ENCODE measurements around the gene TM2D3.
A peak's percentile ranks its signal among the peaks of the same experiment; 100 is the strongest.
"Not testable (repeated sequence)": the region's sequence is repeated elsewhere in the genome, so short reads cannot be mapped to it uniquely, and the experiment has no call there.

TM2D3 gene

DNA sequence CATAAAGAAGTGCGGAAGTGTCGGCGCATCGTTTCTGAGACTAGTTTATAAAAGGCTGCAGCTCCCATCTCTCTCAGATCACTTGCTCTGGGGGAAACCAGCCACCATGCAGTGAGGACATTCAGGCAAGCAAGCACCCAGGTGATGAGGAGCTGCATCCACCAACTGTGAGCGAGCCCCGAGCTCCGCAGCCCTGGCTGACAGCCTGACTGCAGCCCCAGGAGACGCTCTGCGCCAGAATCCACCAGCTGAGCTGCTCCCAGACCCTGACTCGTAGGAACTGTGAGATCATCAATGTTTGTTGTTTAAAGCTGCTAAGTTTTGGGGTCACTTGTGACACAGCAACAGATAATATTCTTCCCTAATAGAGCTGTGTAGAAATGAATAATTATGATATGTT is 5.0 kb upstream of the TM2D3 start:
- no peak for DNase-seq (ENCODE audit: low read depth in 2 of 2)

DNA sequence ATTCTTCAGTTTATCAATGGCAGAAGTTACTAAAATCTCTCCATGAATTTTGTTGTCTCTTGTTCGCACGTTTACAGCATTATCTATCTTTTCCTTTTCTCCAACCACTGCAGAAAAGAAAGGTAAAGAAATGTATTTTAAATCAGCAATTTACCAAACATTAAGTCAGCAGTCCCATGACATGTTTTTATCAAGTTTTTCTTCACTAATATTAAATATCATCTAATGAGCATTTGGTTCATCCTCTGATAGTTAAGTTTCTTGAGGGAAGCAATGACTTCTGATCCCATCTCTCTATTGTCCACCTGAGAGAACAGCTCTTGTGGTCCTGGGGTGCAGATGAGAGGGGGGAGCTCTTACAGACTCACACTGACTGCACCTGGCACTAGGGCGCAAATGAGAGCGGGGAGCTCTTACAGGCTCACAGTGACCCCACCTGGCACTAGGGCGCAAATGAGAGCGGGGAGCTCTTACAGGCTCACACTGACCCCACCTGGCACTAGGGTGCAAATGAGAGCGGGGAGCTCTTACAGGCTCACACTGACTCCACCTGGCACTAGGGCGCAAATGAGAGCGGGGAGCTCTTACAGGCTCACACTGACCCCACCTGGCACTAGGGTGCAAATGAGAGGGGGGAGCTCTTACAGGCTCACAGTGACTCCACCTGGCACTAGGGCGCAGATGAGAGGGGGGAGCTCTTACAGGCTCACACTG is 2.6 kb upstream of the TM2D3 start:
- not testable (repeated sequence) for DNase-seq (ENCODE audit: low read depth in 2 of 2)

GRCh38 chr15:101654171-101654570 is 2.0 kb upstream of the TM2D3 start:
- DNase-seq (ENCODE audit: low read depth in 2 of 2), result no peak

GRCh38 chr15:101652786-101653430 is 727 bp upstream of the TM2D3 start:
- DNase-seq (ENCODE audit: low read depth in 2 of 2), result no peak

GRCh38 chr15:101651554-101652097 is 555 bp downstream of the TM2D3 start:
- peak in 1 of 2 donors; percentile 19 for DNase-seq (ENCODE audit: low read depth in 2 of 2)

DNA sequence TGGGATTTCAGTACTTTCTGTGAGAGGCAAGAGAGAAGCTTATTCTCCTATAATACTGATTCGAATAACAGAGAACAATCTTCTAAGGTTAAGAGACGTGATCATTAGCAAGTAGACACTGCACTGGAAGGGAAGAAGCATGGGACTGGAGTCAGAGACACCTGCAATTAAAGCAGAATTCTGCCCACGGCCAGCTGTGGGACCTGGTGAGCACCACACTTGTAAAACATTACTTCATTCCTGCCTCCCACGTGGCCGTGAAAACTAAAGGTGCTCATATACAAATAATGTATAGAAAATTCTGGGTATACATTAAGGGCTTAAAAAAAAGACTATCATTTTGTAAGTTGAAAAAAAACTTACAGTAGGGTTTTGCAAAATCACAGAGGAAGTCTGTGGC is 2.0 kb downstream of the TM2D3 start:
- no peak for DNase-seq (ENCODE audit: low read depth in 2 of 2)

DNA sequence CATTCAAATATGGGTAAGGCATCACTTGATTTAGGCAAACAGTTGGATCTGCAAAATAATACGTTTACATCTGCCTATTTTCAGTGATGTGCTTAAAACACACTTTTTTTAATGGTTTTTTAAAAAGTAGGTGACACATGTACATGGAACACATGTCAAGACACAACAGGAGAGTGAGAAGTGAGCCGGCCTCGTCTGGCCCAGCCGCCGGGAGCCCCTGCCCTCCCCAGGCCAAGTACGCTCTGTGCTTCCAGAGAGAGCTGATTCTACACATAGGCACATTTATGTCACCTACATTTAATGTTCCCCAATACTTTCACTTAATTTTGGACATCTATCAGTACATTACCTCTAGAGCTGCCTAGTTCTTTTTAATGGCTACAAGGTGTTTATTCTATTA is 3.8 kb downstream of the TM2D3 start:
- no peak for DNase-seq (ENCODE audit: low read depth in 2 of 2)

- DNase-seq (ENCODE audit: low read depth in 2 of 2), result no peak
Observed at GRCh38 chr15:101647251-101647650, 4.9 kb downstream of the TM2D3 start.

DNA sequence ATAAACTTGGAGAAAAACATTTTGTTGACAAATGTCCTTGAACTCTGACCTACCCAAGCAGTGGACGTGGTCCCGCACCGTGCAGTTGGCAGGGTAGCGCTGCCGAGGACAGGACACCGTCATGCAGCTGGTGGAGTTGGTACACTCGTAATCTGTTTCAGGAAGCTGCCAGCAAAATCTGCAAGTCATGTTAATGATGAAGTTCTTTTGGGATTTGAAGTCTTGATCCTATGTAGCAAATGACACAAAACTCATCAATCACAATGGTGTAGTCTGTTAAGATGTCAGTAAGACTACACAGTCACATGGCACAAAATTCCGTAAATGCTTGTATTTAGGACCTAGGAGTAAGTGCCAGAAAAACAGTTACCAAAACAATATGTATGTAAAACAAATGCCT is 5.5 kb downstream of the TM2D3 start:
- no peak for DNase-seq (ENCODE audit: low read depth in 2 of 2)

DNA sequence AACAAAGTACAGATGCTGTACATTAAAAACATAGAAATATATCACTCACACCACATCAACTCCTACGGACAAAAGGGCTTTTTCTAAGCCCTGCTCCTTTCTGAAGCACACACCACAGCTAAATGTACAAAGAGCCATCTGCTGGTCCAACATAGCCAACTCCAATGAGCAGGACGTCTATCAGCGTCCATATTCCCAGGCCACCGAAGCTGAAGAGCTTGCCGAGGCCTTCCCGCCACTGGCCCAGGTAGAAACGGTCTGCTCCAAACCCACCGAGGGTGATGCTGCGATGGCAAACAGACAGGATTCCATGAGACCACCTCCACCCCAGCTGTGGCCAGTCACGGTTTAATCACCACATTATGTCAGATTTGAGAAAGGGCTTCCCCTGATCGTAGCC is 9.8 kb downstream of the TM2D3 start:
- no peak for DNase-seq (ENCODE audit: low read depth in 2 of 2)

DNA sequence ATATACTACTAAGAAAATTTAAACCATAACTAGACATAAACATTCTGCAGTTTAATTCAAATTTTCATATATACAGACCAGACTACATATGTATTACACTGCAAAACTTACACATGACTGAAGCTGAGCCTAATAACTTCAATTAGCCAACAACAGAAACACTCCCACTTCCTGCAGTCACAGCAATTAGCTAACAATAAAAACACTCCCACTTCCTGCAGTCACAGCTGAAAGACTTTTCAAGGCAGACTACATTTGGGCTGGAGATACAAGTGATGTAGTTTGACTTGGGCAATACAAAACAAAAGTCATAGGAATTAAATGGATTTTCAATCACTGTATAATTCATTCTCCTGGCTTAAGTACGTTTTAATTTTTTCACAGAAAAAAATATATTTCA is 10.3 kb downstream of the TM2D3 start:
- DNase-seq (ENCODE audit: low read depth in 2 of 2), result no peak

GRCh38 chr15:101641129-101641764 is 10.9 kb downstream of the TM2D3 start:
- DNase-seq (ENCODE audit: low read depth in 2 of 2), result peak; percentile 57 to 60

GRCh38 chr15:101639667-101640066 is 12.5 kb downstream of the TM2D3 start:
- DNase-seq (ENCODE audit: low read depth in 2 of 2), result no peak

GRCh38 chr15:101637919-101638318 is 14.3 kb downstream of the TM2D3 start:
- DNase-seq (ENCODE audit: low read depth in 2 of 2), result no peak

- no peak for DNase-seq (ENCODE audit: low read depth in 2 of 2)
Observed at GRCh38 chr15:101637516-101637915, 14.7 kb downstream of the TM2D3 start.

DNA sequence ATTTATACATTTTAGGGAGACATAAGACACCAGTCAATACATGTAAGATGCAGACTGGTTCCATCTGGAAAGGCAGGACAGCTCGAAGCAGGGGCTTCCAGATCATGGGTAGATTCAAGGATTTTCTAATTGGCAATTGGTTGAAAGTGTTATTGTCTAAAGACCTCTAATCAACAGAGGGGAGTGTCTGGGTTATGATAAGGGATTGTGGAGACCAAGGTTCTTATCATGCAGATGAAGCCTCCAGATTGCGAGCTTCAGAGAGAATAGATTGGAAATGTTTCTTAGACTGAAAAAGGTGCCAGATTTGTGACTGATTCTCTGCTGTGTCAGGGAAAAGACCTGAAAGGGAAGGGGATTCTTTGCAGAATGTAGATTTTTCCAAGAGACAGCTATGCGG is 15.1 kb downstream of the TM2D3 start:
- no peak for DNase-seq (ENCODE audit: low read depth in 2 of 2)

DNA sequence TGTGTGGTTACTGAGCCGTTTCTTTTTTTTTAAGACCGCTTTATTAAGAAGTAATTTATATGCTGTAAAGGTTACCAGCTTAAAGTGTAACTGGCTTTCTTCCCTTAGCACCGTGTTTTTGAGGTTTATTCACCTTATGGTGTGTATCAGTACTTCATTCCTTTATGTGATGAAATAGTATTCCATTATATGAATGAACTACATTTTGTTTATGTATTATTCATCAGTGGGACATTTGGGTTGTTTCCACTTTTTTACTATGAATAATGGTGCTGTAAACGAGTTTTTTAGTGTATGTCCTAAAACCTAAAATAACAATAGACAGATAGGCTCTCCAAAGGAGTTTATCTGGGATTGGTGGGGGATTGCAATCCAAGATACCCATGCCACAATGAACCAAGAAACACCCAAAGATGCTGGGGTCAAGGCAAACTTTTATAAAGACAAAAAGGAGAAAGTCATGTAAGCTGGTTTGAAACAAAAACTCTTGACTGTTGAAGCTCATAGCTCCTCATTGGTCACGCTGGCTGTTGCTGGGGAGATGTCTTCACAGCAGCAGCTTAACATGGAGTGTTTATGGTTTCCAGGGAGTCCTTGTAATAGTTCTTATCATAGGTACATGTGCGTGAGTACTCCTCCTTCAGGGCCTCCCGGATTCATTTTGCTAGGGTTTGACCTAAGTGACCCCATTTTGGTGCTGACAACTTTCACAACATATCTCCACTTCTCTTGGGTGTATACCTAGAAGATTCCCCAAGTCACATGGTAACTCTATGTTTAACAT is 16.0 kb downstream of the TM2D3 start:
- no peak for DNase-seq (ENCODE audit: low read depth in 2 of 2)

DNA sequence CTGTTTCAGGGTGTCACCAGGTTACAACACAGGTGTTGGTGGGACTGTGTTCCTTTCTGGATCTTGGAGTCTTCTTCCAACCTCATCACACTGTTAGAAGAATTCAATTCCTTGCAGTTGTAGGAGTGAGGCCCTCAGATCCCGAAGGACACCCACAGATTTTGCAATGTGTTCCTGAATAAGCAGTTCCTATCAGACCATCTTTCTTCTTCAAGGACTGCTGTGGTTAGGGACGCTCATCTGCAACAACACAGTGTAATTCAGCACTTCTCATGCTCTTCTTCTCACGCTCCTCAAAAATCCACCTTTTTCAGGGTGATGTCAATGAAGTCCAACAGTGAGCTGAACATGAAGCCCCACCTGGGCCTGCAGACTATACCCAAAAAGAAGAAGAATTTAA is 18.8 kb downstream of the TM2D3 start:
- no peak for DNase-seq (ENCODE audit: low read depth in 2 of 2)

DNA sequence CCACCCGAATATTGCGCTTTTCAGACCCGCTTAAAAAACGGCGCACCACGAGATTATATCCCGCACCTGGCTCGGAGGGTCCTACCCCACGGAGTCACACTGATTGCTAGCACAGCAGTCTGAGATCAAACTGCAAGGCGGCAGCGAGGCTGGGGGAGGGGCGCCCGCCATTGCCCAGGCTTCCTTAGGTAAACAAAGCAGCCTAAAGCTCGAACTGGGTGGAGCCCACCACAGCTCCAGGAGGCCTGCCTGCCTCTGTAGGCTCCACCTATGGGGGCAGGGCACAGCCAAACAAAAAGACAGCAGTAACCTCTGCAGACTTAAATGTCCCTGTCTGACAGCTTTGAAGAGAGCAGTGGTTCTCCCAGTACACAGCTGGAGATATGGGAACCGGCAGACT is 25.5 kb downstream of the TM2D3 start:
- not testable (repeated sequence) for DNase-seq (ENCODE audit: low read depth in 2 of 2)

DNA sequence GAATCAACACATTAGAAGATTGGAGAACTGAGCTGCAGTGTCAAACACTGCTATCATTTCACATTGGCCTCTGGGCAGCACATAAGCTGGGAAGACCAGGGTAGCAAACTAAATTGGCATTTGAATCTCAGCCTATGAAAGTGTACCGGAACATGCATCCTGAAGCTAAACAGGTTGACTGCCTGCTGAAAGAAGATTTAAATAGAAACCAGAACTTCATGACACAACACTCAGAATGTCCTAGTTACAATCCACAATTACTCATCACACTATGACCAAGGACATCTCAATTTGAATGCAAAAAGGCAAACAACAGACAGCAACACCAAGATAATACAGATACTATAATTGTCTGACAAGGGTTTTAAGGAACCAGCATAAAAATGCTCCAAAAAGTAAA is 26.2 kb downstream of the TM2D3 start:
- no peak for DNase-seq (ENCODE audit: low read depth in 2 of 2)

DNA sequence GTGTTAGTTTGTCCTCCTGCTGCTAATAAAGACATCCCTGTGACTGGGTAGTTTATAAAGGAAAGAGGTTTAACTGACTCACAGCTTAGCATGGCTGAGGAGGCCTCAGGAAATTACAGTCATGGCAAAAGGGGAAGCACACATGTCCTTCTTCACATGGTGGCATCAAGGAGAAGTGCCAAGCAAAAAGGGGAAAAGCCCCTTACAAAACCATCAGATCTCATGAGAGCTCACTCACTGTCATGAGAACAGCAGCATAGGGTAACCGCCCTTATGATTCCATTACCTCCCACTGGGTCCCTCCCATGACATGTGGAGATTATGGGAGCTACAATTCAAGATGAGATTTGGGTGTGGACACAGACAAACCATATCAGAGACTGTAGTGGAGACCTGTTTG is 27.0 kb downstream of the TM2D3 start:
- DNase-seq (ENCODE audit: low read depth in 2 of 2), result no peak
